Measurements from ENCODE around the gene ETV1. TPM values are rescaled to one million over a fixed set of nuclear protein-coding genes. Genes with fewer than 3 reads are reported as not detected.
A peak's percentile ranks its signal among the peaks of the same experiment; 100 is the strongest.

Gene ETV1
- total RNA-seq, 3 donors from 2014 or later: 3.2 to 10.1 (median 5.6) TPM

DNA sequence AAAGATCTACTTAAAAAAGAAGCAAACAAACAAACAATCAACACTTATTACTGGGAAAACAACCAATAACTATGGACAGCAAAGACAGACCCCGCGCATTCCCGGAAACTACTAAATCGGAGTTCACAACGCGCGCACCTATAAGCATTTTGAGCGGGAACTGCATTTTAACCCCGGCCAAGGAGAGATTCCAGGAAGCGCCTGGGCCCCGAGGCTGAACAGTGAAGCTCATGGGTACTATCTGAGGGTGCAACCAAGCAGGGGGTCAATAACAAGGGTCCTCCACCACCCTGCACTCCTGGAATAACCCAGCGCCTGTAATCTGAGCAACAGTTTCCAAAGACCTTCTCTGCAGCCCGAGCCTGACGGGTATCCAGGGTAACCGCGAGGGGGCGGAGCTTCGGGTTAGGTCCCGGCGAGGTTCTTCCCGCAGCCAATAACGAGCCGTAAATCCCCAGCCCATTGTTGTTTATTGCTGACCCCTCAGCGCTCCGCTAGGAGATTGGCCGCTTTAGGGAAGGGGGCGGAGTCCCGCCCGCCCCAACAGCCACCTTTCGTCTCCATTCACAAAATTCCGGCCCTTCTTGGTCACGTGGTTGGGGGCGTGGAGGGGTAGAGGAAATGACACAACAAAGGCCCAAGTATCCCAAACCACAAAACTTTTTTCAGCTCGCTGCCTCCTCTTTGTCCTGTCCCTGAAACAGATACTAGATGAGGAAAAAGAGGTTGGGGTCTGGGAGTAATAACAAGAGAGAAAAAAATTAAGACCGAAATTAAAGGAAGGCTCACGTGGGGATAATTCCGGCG is 1.7 kb upstream of the ETV1 start:
- Histone ChIP-seq H3K9me3 (no peaks in the 10 kb centered on the region), H3K27ac (peak overlapping the region; percentile 93 to 96), H3K36me3 (no peaks in the 10 kb centered on the region), H3K4me3 (peak overlapping the region; percentile 72 to 81 (median 74)), H3K4me1 (no peaks in the 10 kb centered on the region), H3K27me3 (no peaks in the 10 kb centered on the region)
- intact Hi-C loops (cut with DNase I; ENCODE audit: low total_unique reads): no loop called here
- TF ChIP-seq, protein P1, sequence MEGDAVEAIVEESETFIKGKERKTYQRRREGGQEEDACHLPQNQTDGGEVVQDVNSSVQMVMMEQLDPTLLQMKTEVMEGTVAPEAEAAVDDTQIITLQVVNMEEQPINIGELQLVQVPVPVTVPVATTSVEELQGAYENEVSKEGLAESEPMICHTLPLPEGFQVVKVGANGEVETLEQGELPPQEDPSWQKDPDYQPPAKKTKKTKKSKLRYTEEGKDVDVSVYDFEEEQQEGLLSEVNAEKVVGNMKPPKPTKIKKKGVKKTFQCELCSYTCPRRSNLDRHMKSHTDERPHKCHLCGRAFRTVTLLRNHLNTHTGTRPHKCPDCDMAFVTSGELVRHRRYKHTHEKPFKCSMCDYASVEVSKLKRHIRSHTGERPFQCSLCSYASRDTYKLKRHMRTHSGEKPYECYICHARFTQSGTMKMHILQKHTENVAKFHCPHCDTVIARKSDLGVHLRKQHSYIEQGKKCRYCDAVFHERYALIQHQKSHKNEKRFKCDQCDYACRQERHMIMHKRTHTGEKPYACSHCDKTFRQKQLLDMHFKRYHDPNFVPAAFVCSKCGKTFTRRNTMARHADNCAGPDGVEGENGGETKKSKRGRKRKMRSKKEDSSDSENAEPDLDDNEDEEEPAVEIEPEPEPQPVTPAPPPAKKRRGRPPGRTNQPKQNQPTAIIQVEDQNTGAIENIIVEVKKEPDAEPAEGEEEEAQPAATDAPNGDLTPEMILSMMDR (IDR thresholded peaks at IDR 0.05): peak in 2 of 3 donors; percentile 8 to 24
- TF ChIP-seq POLR2A (IDR thresholded peaks at IDR 0.05): peak; percentile 29
- peak; percentile 36 to 49 (median 44) for TF ChIP-seq POLR2AphosphoS5 (IDR thresholded peaks at IDR 0.05)
- DNase-seq (ENCODE audit: low spot score in 2 of 2): peak; percentile 88 to 98

DNA sequence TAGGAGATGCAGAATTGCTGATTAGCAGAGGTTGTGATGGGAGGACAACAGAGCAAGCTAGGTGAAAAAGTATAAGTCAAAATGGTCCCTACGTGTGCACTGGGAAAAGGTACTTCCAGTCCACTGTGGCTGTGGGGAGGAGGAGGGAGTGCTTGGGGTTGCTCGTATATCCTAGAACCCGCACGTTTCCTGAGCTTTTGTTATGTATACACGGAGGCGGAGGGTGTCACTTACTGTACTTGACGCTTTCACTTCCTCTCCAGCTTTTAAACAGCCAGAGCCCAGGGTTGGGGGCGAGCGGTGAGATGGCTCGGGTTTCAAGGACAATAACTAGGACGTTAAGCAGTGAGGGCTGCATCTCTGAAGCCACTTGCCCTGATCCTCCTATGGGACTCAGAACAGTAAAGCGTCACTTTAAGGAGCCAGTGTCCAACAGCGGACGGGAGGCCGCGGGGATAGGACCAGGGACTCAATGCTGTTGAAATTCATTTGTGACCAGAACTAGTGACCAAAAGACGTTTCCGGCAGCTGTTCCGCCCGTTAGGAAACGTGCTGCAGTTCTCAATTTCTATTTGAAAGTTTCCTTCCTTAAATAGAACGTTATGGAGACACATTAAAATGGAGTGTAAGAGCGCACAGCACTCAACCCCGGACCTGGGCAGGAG is 985 bp upstream of the ETV1 start:
- Histone ChIP-seq H3K4me3 (peak overlapping the region; percentile 72 to 81 (median 74)), H3K9me3 (no peaks in the 10 kb centered on the region), H3K36me3 (no peaks in the 10 kb centered on the region), H3K27ac (peak overlapping the region; percentile 93 to 96), H3K27me3 (no peaks in the 10 kb centered on the region), H3K4me1 (no peaks in the 10 kb centered on the region)
- intact Hi-C loops (cut with DNase I; ENCODE audit: low total_unique reads): no loop called here
- peak in 2 of 3 donors; percentile 16 to 40 for TF ChIP-seq POLR2AphosphoS5 (IDR thresholded peaks at IDR 0.05)
- TF ChIP-seq POLR2A (IDR thresholded peaks at IDR 0.05): no peak
- peak in 1 of 2 donors; percentile 35 for DNase-seq (ENCODE audit: low spot score in 2 of 2)

DNA sequence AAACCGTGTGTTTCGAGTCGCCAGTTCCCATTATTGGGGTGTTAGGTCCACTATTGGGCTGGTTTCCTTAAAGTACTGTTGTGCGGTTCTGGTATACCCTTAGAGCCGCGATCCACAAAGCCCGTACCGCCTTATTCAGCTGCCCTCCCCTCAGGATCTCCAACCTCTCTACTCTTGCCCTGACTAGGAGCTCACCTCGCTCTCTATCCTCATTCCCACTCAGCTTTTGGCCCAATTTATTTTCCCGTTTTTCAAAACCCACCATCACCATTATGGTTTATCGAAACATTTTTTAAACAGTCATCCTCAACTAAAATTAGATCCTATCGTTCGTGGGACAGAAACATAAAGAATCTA is 461 bp upstream of the ETV1 start:
- Histone ChIP-seq H3K27me3 (no peaks in the 10 kb centered on the region), H3K4me1 (no peaks in the 10 kb centered on the region), H3K27ac (peak overlapping the region; percentile 93 to 96), H3K9me3 (no peaks in the 10 kb centered on the region), H3K36me3 (no peaks in the 10 kb centered on the region), H3K4me3 (peak overlapping the region; percentile 72 to 81 (median 74))
- TF ChIP-seq POLR2A (IDR thresholded peaks at IDR 0.05) (no peak), POLR2AphosphoS5 (IDR thresholded peaks at IDR 0.05) (no peak)
- TF ChIP-seq, protein P1 (IDR thresholded peaks at IDR 0.05): no peak
- DNase-seq (ENCODE audit: low spot score in 2 of 2): no peak
- intact Hi-C loops (cut with DNase I; ENCODE audit: low total_unique reads): no loop called here

DNA sequence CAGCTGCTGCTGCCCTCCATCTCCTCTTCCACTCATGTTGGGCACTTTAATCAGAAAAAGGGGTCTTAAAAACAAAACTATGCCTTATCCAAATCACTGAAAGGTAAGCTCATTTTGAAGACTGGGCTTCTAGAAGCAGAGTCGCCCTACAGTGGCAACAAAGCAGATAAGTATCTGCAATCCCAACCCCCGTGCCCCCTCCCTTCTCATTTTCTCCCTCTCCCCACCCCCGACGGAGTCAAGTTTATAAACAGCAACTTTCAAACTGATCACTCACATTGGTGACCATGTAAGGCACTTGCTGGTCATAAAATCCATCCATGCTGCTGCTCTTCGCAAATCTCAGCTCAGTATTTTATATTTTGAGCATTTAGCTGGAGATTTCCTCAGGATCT is 738 bp downstream of the ETV1 start:
- Histone ChIP-seq H3K27ac (peak overlapping the region; percentile 93 to 96), H3K36me3 (no peaks in the 10 kb centered on the region), H3K9me3 (no peaks in the 10 kb centered on the region), H3K4me1 (no peaks in the 10 kb centered on the region), H3K27me3 (no peaks in the 10 kb centered on the region), H3K4me3 (peak overlapping the region; percentile 72 to 81 (median 74))
- intact Hi-C loops (cut with DNase I; ENCODE audit: low total_unique reads): no loop called here
- no peak for DNase-seq (ENCODE audit: low spot score in 2 of 2)
- TF ChIP-seq POLR2AphosphoS5 (IDR thresholded peaks at IDR 0.05) (no peak), POLR2A (IDR thresholded peaks at IDR 0.05) (no peak)
- TF ChIP-seq, protein P1 (IDR thresholded peaks at IDR 0.05): no peak

DNA sequence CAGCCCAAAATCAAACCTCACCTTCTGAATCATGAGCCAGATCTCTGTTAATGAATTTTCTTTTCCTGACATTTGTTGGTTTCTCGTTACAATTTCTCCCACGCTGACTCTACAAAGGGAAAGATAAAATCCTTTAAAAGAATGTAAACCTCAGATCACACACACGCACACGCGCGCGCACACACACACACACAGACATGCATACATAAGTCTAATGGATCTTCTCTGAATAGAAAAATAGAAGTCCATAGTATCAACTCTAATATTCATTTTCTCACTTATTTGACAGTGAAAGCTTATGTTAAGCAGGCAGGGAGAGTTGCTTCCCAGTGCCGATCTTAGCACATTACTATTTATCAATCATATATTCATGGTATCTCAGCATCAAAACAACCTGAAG is 1.4 kb downstream of the ETV1 start:
- Histone ChIP-seq H3K9me3 (no peaks in the 10 kb centered on the region), H3K4me3 (peak overlapping the region in 2 of 3 donors; percentile 74 to 81), H3K27ac (peak overlapping the region; percentile 64 to 93), H3K27me3 (no peaks in the 10 kb centered on the region), H3K36me3 (no peaks in the 10 kb centered on the region), H3K4me1 (no peaks in the 10 kb centered on the region)
- intact Hi-C loops (cut with DNase I; ENCODE audit: low total_unique reads): no loop called here
- no peak for TF ChIP-seq POLR2AphosphoS5 (IDR thresholded peaks at IDR 0.05)
- TF ChIP-seq, protein P1 (IDR thresholded peaks at IDR 0.05): no peak
- DNase-seq (ENCODE audit: low spot score in 2 of 2): no peak

Measured in breast epithelium (tissue), 4 donors.